Thyroid gland (tissue), 4 donors: ENCODE data around the gene MAF.

Experiments
- CTCF ChIP-seq, 6 experiments: fragments of 200-600 bp in 3 of 6; fragments of 450-650 bp in 3 of 6; sonication (generic) in 3 of 6; IDR thresholded peaks; one replicate each; pipeline ENCODE4 v1.5.1; 2016 to 2019; ENCODE audit warnings: antibody characterized with exemption in 6 of 6, mild to moderate bottlenecking in 2 of 6, inconsistent platforms in 1 of 6, moderate library complexity in 1 of 6
- POLR2A ChIP-seq, 2 donors: fragments of 450-650 bp; IDR thresholded peaks; one replicate each; pipeline ENCODE4 v1.6.1; 2017; ENCODE audit warnings: antibody characterized with exemption in 2 of 2, mild to moderate bottlenecking in 2 of 2, moderate library complexity in 1 of 2

GRCh38 chr16:79550373-79550772 lies 50.2 kb downstream of the MAF start:
- TF ChIP-seq CTCF (IDR thresholded peaks at IDR 0.05) = no peak
- no peak for TF ChIP-seq POLR2A (IDR thresholded peaks at IDR 0.05)
